GM12878 (cell line): Measurements from ENCODE around the gene PRKAR2B. TPM values are rescaled to one million over a fixed set of nuclear protein-coding genes. Genes with fewer than 3 reads are reported as not detected.

ENCODE experiments used
- ATAC-seq: fragments of 200-7000 bp; cut with Tn5 transposase; 3 replicates; pipeline ENCODE4 v1.9.1; 2020; ENCODE audit warnings: mild to moderate bottlenecking, moderate library complexity
- BruUV-seq: library from RNA; stranded (reverse); fragments of 400-500 nt; replicated peaks from 2 replicates; lab custom pipeline; 2021; lab: Mats Ljungman, UMichigan
- CTCF ChIA-PET: fragments of 300-600 bp; sonication (Branson Sonifier 250); formaldehyde crosslinking; extraction: SDS; loops from one replicate; lab custom pipeline; 2021; ENCODE audit warnings: inconsistent platforms; lab: Yijun Ruan, JAX
- POLR2A ChIA-PET: fragments of 350-600 bp; formaldehyde crosslinking; extraction: SDS; loops from one replicate; lab custom pipeline; 2021; ENCODE audit warnings: inconsistent platforms; lab: Charles Lee
- RAD21 ChIA-PET: fragments of 300-600 bp; sonication (Branson Sonifier 250); formaldehyde crosslinking; loops from one replicate; lab custom pipeline; 2023; ENCODE audit warnings: antibody characterized with exemption; ENCODE audit not compliant: unreplicated experiment; lab: Charles Lee
- SMC1A ChIA-PET: fragments of 300-600 bp; sonication (Branson Sonifier 250); formaldehyde crosslinking; loops from one replicate; lab custom pipeline; 2023; ENCODE audit not compliant: unreplicated experiment, uncharacterized antibody; lab: Charles Lee
- DNase-seq: peaks from one replicate; pipeline ENCODE4 v3.0.0-alpha.2; 2011; ENCODE audit warnings: low read depth, low spot score
- FAIRE-seq: peaks from 3 replicates; lab custom pipeline; 2011; peaks lifted over from hg19 to GRCh38; lab: Jason Lieb, UNC
- H2AFZ ChIP-seq: 2 replicates; pipeline ENCODE4 v1.6.0; 2011; ENCODE audit warnings: low read depth, low read length, control low read depth; ENCODE audit not compliant: control insufficient read depth
- H3K27ac ChIP-seq: 2 replicates; pipeline ENCODE4 v1.5.1; 2011; ENCODE audit warnings: control low read depth; ENCODE audit not compliant: control insufficient read depth, insufficient read depth
- H3K27me3 ChIP-seq, 2 experiments: replicated peaks in 1 of 2; 2 replicates each; pipeline versions ENCODE4 v1.6.0 to v1.6.1; 2011; ENCODE audit warnings: low read length in 1 of 2; ENCODE audit not compliant: control insufficient read depth in 2 of 2, insufficient read depth in 2 of 2
- H3K36me3 ChIP-seq, 2 experiments: 2 replicates each; pipeline ENCODE4 v1.5.1; 2011; ENCODE audit warnings: low read length in 1 of 2; ENCODE audit not compliant: control insufficient read depth in 2 of 2, insufficient read depth in 2 of 2
- H3K4me1 ChIP-seq: 2 replicates; pipeline ENCODE4 v1.6.1; 2011; ENCODE audit warnings: mild to moderate bottlenecking, low read length, moderate library complexity, mixed read lengths; ENCODE audit not compliant: control insufficient read depth, insufficient read depth
- H3K4me2 ChIP-seq: 2 replicates; pipeline ENCODE4 v1.6.0; 2011; ENCODE audit warnings: control low read depth; ENCODE audit not compliant: control insufficient read depth, insufficient read depth
- H3K4me3 ChIP-seq: fragments of 200-600 bp; sonication (generic); 2 replicates; pipeline ENCODE4 v1.5.1; 2016
- H3K79me2 ChIP-seq: 2 replicates; pipeline ENCODE4 v1.6.0; 2011; ENCODE audit warnings: low read length; ENCODE audit not compliant: control insufficient read depth, insufficient read depth
- H3K9ac ChIP-seq: 2 replicates; pipeline ENCODE4 v1.8.0; 2011; ENCODE audit warnings: low read length, control low read depth, mixed read lengths; ENCODE audit not compliant: control insufficient read depth, insufficient read depth
- H3K9me3 ChIP-seq: replicated peaks from 3 replicates; pipeline ENCODE4 v1.5.1; 2011; ENCODE audit warnings: mild to moderate bottlenecking, low read length; ENCODE audit not compliant: control insufficient read depth, insufficient read depth
- H4K20me1 ChIP-seq: 2 replicates; pipeline ENCODE4 v1.6.0; 2011; ENCODE audit not compliant: control insufficient read depth, insufficient read depth
- NFIC ChIP-seq: IDR thresholded peaks from 2 replicates; pipeline ENCODE4 v1.6.1; 2012; ENCODE audit warnings: low read depth, mild to moderate bottlenecking, inconsistent platforms, low read length, moderate library complexity
- RUNX3 ChIP-seq: IDR thresholded peaks from 2 replicates; pipeline ENCODE4 v1.6.1; 2012; ENCODE audit warnings: low read length, inconsistent platforms
- SMAD5 ChIP-seq: IDR thresholded peaks from 2 replicates; pipeline ENCODE4 v1.6.1; 2016; ENCODE audit warnings: antibody characterized with exemption, low read depth
- YBX1 ChIP-seq: fragments of 450-650 bp; IDR thresholded peaks from 2 replicates; pipeline ENCODE4 v1.6.1; 2016; ENCODE audit warnings: antibody characterized with exemption
- ZBTB33 ChIP-seq: fragments of 450-650 bp; IDR thresholded peaks from 2 replicates; pipeline ENCODE4 v1.6.1; 2017; ENCODE audit warnings: mild to moderate bottlenecking
- ZNF24 ChIP-seq: fragments of 450-650 bp; IDR thresholded peaks from 2 replicates; pipeline ENCODE4 v1.6.1; 2017; ENCODE audit warnings: antibody characterized with exemption, mild to moderate bottlenecking
- WGBS: methylation state at CpG from one replicate; pipeline ENCODE4 v1.1.6; 2016; ENCODE audit warnings: low lambda C conversion rate; ENCODE audit not compliant: insufficient replicate concordance, insufficient coverage; ENCODE audit errors: missing lambda C conversion rate; 5-methylcytosine and 5-hydroxymethylcytosine counted together
- in situ Hi-C: fragments of 300-500 bp; cut with MboI; formaldehyde crosslinking; loops from 9 replicates; pipeline ENCODE4 v1.14.3; 2018; ENCODE audit warnings: mixed read lengths
- intact Hi-C: fragments of 100-400 bp; cut with micrococcal nuclease; formaldehyde crosslinking; loops from one replicate; pipeline ENCODE4 v1.14.2; 2022; ENCODE audit not compliant: unreplicated experiment
- polyA plus RNA-seq, 11 experiments: library from polyadenylated mRNA; depleted of rRNA in 4 of 11; unstranded in 6 of 11; stranded (reverse) in 5 of 11; fragments of >200 nt; fragmentation: Nextera tagmentation in 4 of 11; fragmentation: Illumina TruSeq in 1 of 11; extraction: Ambion mirVana in 4 of 11; extraction: Trizol in 1 of 11; gene quantifications; 1 replicate in 1 of 11; 2 replicates in 10 of 11; pipeline versions ENCODE4 v1.2.1 to v1.2.3, GENCODE V29; 2011 to 2016; ENCODE audit warnings: inconsistent platforms in 2 of 11, missing spikeins in 2 of 11, low read depth in 1 of 11
- total RNA-seq, 4 experiments: library from RNA; depleted of rRNA in 3 of 4; stranded (reverse); fragments of >200 nt in 3 of 4; fragmentation: Illumina TruSeq in 1 of 4; extraction: Trizol in 1 of 4; gene quantifications; 2 replicates each; pipeline versions ENCODE4 v1.2.1 to v1.2.3, GENCODE V29; 2013 to 2021
- TF ChIP-seq, protein P1 (sequence below): IDR thresholded peaks from 2 replicates; pipeline ENCODE4 v1.6.1; 2012; ENCODE audit warnings: improper control_type of control experiment, low read depth, low read length; ENCODE audit not compliant: insufficient replicate concordance
- TF ChIP-seq, protein P2 (sequence below): fragments of 450-650 bp; IDR thresholded peaks from 2 replicates; pipeline ENCODE4 v1.6.1; 2014; ENCODE audit warnings: mild to moderate bottlenecking

PRKAR2B gene
- total and polyA plus RNA-seq, 10 of the 15 experiments (the other 5 are each of a cell fraction or from before 2014, with no cell fraction given), result 0.01 to 0.18 (median 0.04) TPM; not detected in 4

DNA sequence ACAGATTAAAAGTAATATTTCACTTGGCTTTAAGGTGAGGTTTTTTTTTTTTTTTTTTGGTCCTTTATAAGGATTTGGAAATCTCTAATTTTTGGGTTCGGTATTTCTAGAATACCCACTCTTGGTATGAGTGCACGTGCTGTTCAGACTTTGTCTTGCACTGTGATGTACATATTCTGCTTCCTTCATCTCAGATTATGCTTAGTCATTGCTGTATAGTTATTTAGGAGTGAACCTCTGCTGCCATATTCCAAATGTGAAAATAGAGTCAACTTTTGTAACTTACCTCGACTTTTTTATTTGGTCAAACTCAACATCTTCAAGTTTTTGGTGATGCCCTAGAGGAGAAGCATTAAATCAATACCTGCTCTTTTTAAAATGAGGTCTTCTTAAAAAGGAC is 84.2 kb downstream of the PRKAR2B start:
- TF ChIP-seq RUNX3 (no peak), ZNF24 (no peak), SMAD5 (no peak), ZBTB33 (no peak), YBX1 (no peak), NFIC (no peak)
- TF ChIP-seq, protein P1, sequence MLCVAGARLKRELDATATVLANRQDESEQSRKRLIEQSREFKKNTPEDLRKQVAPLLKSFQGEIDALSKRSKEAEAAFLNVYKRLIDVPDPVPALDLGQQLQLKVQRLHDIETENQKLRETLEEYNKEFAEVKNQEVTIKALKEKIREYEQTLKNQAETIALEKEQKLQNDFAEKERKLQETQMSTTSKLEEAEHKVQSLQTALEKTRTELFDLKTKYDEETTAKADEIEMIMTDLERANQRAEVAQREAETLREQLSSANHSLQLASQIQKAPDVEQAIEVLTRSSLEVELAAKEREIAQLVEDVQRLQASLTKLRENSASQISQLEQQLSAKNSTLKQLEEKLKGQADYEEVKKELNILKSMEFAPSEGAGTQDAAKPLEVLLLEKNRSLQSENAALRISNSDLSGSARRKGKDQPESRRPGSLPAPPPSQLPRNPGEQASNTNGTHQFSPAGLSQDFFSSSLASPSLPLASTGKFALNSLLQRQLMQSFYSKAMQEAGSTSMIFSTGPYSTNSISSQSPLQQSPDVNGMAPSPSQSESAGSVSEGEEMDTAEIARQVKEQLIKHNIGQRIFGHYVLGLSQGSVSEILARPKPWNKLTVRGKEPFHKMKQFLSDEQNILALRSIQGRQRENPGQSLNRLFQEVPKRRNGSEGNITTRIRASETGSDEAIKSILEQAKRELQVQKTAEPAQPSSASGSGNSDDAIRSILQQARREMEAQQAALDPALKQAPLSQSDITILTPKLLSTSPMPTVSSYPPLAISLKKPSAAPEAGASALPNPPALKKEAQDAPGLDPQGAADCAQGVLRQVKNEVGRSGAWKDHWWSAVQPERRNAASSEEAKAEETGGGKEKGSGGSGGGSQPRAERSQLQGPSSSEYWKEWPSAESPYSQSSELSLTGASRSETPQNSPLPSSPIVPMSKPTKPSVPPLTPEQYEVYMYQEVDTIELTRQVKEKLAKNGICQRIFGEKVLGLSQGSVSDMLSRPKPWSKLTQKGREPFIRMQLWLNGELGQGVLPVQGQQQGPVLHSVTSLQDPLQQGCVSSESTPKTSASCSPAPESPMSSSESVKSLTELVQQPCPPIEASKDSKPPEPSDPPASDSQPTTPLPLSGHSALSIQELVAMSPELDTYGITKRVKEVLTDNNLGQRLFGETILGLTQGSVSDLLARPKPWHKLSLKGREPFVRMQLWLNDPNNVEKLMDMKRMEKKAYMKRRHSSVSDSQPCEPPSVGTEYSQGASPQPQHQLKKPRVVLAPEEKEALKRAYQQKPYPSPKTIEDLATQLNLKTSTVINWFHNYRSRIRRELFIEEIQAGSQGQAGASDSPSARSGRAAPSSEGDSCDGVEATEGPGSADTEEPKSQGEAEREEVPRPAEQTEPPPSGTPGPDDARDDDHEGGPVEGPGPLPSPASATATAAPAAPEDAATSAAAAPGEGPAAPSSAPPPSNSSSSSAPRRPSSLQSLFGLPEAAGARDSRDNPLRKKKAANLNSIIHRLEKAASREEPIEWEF, result no peak
- TF ChIP-seq, protein P2, sequence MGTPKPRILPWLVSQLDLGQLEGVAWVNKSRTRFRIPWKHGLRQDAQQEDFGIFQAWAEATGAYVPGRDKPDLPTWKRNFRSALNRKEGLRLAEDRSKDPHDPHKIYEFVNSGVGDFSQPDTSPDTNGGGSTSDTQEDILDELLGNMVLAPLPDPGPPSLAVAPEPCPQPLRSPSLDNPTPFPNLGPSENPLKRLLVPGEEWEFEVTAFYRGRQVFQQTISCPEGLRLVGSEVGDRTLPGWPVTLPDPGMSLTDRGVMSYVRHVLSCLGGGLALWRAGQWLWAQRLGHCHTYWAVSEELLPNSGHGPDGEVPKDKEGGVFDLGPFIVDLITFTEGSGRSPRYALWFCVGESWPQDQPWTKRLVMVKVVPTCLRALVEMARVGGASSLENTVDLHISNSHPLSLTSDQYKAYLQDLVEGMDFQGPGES, result no peak
- Histone ChIP-seq H3K4me2 (no peak overlapping the region), H3K36me3 (no peaks in the 10 kb centered on the region), H3K4me3 (no peak overlapping the region), H3K9ac (no peak overlapping the region), H2AFZ (no peak overlapping the region), H3K79me2 (no peaks in the 10 kb centered on the region), H3K4me1 (peaks cover 10% of the 10 kb centered on the region), H3K27ac (no peak overlapping the region), H4K20me1 (no peaks in the 10 kb centered on the region), H3K9me3 (no peaks in the 10 kb centered on the region), H3K27me3 (no peaks in the 10 kb centered on the region)
- 60% methylated on average over 3 of the region's 3 CpGs for whole genome bisulfite sequencing
- intact Hi-C loops (no loop called here), in situ Hi-C loops (no loop called here)
- BruUV-seq, result no TSS peak
- POLR2A ChIA-PET, result no interaction called here
- CTCF ChIA-PET, result no interaction called here
- RAD21 ChIA-PET, result no interaction called here
- SMC1A ChIA-PET, result no interaction called here
- ATAC-seq, result no peak
- FAIRE-seq, result no peak
- no peak for DNase-seq
